Endothelial cell of umbilical vein (primary cell): ENCODE data around the gene MFSD1. TPM values are rescaled to one million over a fixed set of nuclear protein-coding genes. Genes with fewer than 3 reads are reported as not detected.

ENCODE experiments used
- BruUV-seq: library from RNA; stranded (reverse); fragments of 400-500 nt; replicated peaks from 2 replicates; lab custom pipeline; 2021; lab: Mats Ljungman, UMichigan
- CTCF ChIA-PET: fragments of 300-600, 350-600 bp; sonication (Branson Sonifier 250); formaldehyde crosslinking; loops from one replicate; lab custom pipeline; 2021; ENCODE audit warnings: antibody characterized with exemption, inconsistent platforms; lab: Charles Lee
- POLR2A ChIA-PET: fragments of 300-600, 350-600 bp; sonication (Branson Sonifier 250); formaldehyde crosslinking; loops from one replicate; lab custom pipeline; 2021; ENCODE audit warnings: antibody characterized with exemption, inconsistent platforms; lab: Charles Lee
- DNase-seq: peaks from one replicate; pipeline ENCODE4 v3.0.0-alpha.2; 2011; ENCODE audit warnings: low read depth, low spot score
- FAIRE-seq: peaks from 2 replicates; lab custom pipeline; 2011; peaks lifted over from hg19 to GRCh38; lab: Jason Lieb, UNC
- H2AFZ ChIP-seq: 2 replicates; pipeline ENCODE4 v1.6.0; 2012; ENCODE audit warnings: low read depth, low read length, control low read depth, inconsistent platforms
- H3K27ac ChIP-seq: 2 replicates; pipeline ENCODE4 v1.5.1; 2011; ENCODE audit warnings: low read depth, mild to moderate bottlenecking, control low read depth, low read length, moderate library complexity; ENCODE audit not compliant: insufficient read depth
- H3K27me3 ChIP-seq, 2 experiments: 2 replicates each; pipeline versions ENCODE4 v1.6.0 to v1.6.1; 2011; ENCODE audit warnings: low read length in 2 of 2, mixed read lengths in 1 of 2; ENCODE audit not compliant: control insufficient read depth in 2 of 2, insufficient read depth in 2 of 2
- H3K36me3 ChIP-seq, 2 experiments: 2 replicates in 1 of 2; 3 replicates in 1 of 2; pipeline ENCODE4 v1.5.1; 2011; ENCODE audit warnings: low read length in 2 of 2, mild to moderate bottlenecking in 1 of 2, moderate library complexity in 1 of 2; ENCODE audit not compliant: control insufficient read depth in 2 of 2, insufficient read depth in 2 of 2; ENCODE audit errors: extremely low read depth in 1 of 2
- H3K4me1 ChIP-seq: 3 replicates; pipeline ENCODE4 v1.5.1; 2011; ENCODE audit warnings: mild to moderate bottlenecking, low read length; ENCODE audit not compliant: control insufficient read depth, insufficient read depth; ENCODE audit errors: extremely low read depth
- H3K4me2 ChIP-seq: 2 replicates; pipeline ENCODE4 v1.6.1; 2011; ENCODE audit warnings: low read length, control low read depth, mixed read lengths; ENCODE audit not compliant: insufficient read depth
- H3K4me3 ChIP-seq, 3 experiments: fragments of 200-600 bp in 1 of 3; sonication (generic), shearing (Covaris generic) in 1 of 3; replicated peaks in 1 of 3; 2 replicates each; pipeline ENCODE4 v1.5.1; 2011 to 2016; ENCODE audit warnings: control low read depth in 3 of 3, low read length in 3 of 3, mild to moderate bottlenecking in 2 of 3, inconsistent platforms in 1 of 3, low read depth in 1 of 3, moderate library complexity in 1 of 3; ENCODE audit not compliant: insufficient read depth in 1 of 3
- H3K79me2 ChIP-seq: 2 replicates; pipeline ENCODE4 v1.6.0; 2012; ENCODE audit warnings: low read length, inconsistent platforms; ENCODE audit not compliant: control insufficient read depth, insufficient read depth
- H3K9ac ChIP-seq: replicated peaks from 2 replicates; pipeline ENCODE3; 2011; ENCODE audit warnings: low read length, control low read depth; ENCODE audit not compliant: insufficient read depth; ENCODE audit errors: extremely low read depth
- H3K9me1 ChIP-seq: replicated peaks from 3 replicates; pipeline ENCODE4 v1.6.0; 2011; ENCODE audit warnings: mild to moderate bottlenecking, low read length; ENCODE audit not compliant: control insufficient read depth, insufficient read depth; ENCODE audit errors: extremely low read depth
- H3K9me3 ChIP-seq: replicated peaks from 2 replicates; pipeline ENCODE4 v1.5.1; 2012; ENCODE audit warnings: low read length, inconsistent platforms; ENCODE audit not compliant: control insufficient read depth, insufficient read depth
- H4K20me1 ChIP-seq: replicated peaks from 2 replicates; pipeline ENCODE3; 2011; ENCODE audit warnings: mild to moderate bottlenecking, low read length; ENCODE audit not compliant: control insufficient read depth, insufficient read depth; ENCODE audit errors: extremely low read depth
- FOS ChIP-seq: IDR thresholded peaks from 2 replicates; pipeline ENCODE4 v1.6.1; 2011; ENCODE audit warnings: mild to moderate bottlenecking, low read length, moderate library complexity, borderline replicate concordance; ENCODE audit not compliant: insufficient read depth
- JUN ChIP-seq: IDR thresholded peaks from 2 replicates; pipeline ENCODE4 v1.6.1; 2011; ENCODE audit warnings: borderline replicate concordance, low read depth; ENCODE audit not compliant: insufficient read length, insufficient read depth
- MYC ChIP-seq: IDR thresholded peaks from one replicate; pipeline ENCODE4 v1.6.1; 2011; ENCODE audit warnings: mild to moderate bottlenecking, low read depth, low read length
- POLR2AphosphoS5 ChIP-seq: IDR thresholded peaks from 2 replicates; pipeline ENCODE4 v1.6.1; 2012; ENCODE audit warnings: low read depth, mild to moderate bottlenecking, control low read depth, low read length, moderate library complexity; ENCODE audit not compliant: insufficient read depth
- dilution Hi-C: fragments of 300-500 bp; cut with MboI; formaldehyde crosslinking; loops from one replicate; pipeline ENCODE4 v1.15.0; 2019; ENCODE audit warnings: low sequenced_read_pairs; ENCODE audit not compliant: extremely low pct_ligation_motif_present
- intact Hi-C: fragments of 100-400 bp; cut with micrococcal nuclease; formaldehyde crosslinking; loops from one replicate; pipeline ENCODE4 v1.10.0; 2022
- polyA plus RNA-seq, 4 experiments: library from polyadenylated mRNA; depleted of rRNA in 3 of 4; stranded (reverse) in 3 of 4; unstranded in 1 of 4; fragments of >200 nt; gene quantifications; 2 replicates each; pipeline versions ENCODE4 v1.2.1 to v1.2.3, GENCODE V29; 2011 to 2012; ENCODE audit warnings: missing spikeins in 1 of 4
- total RNA-seq: library from RNA; stranded (reverse); gene quantifications from 2 replicates; pipeline ENCODE4 v1.2.3, GENCODE V29; 2021
- TF ChIP-seq, protein P1 (sequence below), 2 donors: IDR thresholded peaks; 1 replicate in 1 of 2; 2 replicates in 1 of 2; pipeline ENCODE4 v1.5.1; 2011; ENCODE audit warnings: low read length in 2 of 2, mild to moderate bottlenecking in 2 of 2, moderate library complexity in 2 of 2, control low read depth in 1 of 2, inconsistent platforms in 1 of 2, low read depth in 1 of 2; ENCODE audit not compliant: insufficient read depth in 1 of 2; ENCODE audit errors: extremely low read depth in 1 of 2

MFSD1 gene
- total and polyA plus RNA-seq, 2 donors (not counting 3 experiments of a cell fraction or from before 2014, with no cell fraction given), result 38.2 to 65.1 TPM

GRCh38 chr3:158763421-158763820, 38.4 kb upstream of the MFSD1 start:
- no peaks in the 10 kb centered on the region for H3K27me3 ChIP-seq
- no peak for TF ChIP-seq FOS
- TF ChIP-seq JUN, result no peak
- TF ChIP-seq MYC, result no peak
- no peak for TF ChIP-seq POLR2AphosphoS5
- TF ChIP-seq, protein P1, sequence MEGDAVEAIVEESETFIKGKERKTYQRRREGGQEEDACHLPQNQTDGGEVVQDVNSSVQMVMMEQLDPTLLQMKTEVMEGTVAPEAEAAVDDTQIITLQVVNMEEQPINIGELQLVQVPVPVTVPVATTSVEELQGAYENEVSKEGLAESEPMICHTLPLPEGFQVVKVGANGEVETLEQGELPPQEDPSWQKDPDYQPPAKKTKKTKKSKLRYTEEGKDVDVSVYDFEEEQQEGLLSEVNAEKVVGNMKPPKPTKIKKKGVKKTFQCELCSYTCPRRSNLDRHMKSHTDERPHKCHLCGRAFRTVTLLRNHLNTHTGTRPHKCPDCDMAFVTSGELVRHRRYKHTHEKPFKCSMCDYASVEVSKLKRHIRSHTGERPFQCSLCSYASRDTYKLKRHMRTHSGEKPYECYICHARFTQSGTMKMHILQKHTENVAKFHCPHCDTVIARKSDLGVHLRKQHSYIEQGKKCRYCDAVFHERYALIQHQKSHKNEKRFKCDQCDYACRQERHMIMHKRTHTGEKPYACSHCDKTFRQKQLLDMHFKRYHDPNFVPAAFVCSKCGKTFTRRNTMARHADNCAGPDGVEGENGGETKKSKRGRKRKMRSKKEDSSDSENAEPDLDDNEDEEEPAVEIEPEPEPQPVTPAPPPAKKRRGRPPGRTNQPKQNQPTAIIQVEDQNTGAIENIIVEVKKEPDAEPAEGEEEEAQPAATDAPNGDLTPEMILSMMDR (IDR thresholded peaks at IDR 0.05; ENCODE audit: extremely low read depth in 1 of 2, insufficient read depth in 1 of 2, low read depth in 1 of 2, low read length in 2 of 2), result no peak
- H3K79me2 ChIP-seq, result no peaks in the 10 kb centered on the region
- H3K27ac ChIP-seq, result no peak overlapping the region
- no peaks in the 10 kb centered on the region for H3K9me1 ChIP-seq
- no peaks in the 10 kb centered on the region for H3K9me3 ChIP-seq
- H3K9ac ChIP-seq, result no peak overlapping the region
- no peaks in the 10 kb centered on the region for H3K36me3 ChIP-seq
- FAIRE-seq (no peak), DNase-seq (no peak)
- POLR2A ChIA-PET, result no interaction called here
- H2AFZ ChIP-seq, result no peak overlapping the region
- intact Hi-C loops, result no loop called here
- H3K4me3 ChIP-seq, result no peak overlapping the region
- dilution Hi-C loops, result no loop called here
- no peak overlapping the region for H3K4me2 ChIP-seq
- H3K4me1 ChIP-seq, result peaks cover 8% of the 10 kb centered on the region
- H4K20me1 ChIP-seq, result no peaks in the 10 kb centered on the region
- BruUV-seq, result no TSS peak
- CTCF ChIA-PET, result no interaction called here
